ENCODE results near the gene POGK. TPM values are rescaled to one million over a fixed set of nuclear protein-coding genes. Genes with fewer than 3 reads are reported as not detected.
A peak's percentile ranks its signal among the peaks of the same experiment; 100 is the strongest.

Gene POGK
- total and polyA plus RNA-seq, 9 of the 15 experiments (the other 6 are each of a cell fraction or from before 2014, with no cell fraction given) = 6.1 to 44.5 (median 24.3) TPM

GRCh38 chr1:166838766-166839599 lies at the start of gene POGK (continued):
- TF ChIP-seq, protein P1, sequence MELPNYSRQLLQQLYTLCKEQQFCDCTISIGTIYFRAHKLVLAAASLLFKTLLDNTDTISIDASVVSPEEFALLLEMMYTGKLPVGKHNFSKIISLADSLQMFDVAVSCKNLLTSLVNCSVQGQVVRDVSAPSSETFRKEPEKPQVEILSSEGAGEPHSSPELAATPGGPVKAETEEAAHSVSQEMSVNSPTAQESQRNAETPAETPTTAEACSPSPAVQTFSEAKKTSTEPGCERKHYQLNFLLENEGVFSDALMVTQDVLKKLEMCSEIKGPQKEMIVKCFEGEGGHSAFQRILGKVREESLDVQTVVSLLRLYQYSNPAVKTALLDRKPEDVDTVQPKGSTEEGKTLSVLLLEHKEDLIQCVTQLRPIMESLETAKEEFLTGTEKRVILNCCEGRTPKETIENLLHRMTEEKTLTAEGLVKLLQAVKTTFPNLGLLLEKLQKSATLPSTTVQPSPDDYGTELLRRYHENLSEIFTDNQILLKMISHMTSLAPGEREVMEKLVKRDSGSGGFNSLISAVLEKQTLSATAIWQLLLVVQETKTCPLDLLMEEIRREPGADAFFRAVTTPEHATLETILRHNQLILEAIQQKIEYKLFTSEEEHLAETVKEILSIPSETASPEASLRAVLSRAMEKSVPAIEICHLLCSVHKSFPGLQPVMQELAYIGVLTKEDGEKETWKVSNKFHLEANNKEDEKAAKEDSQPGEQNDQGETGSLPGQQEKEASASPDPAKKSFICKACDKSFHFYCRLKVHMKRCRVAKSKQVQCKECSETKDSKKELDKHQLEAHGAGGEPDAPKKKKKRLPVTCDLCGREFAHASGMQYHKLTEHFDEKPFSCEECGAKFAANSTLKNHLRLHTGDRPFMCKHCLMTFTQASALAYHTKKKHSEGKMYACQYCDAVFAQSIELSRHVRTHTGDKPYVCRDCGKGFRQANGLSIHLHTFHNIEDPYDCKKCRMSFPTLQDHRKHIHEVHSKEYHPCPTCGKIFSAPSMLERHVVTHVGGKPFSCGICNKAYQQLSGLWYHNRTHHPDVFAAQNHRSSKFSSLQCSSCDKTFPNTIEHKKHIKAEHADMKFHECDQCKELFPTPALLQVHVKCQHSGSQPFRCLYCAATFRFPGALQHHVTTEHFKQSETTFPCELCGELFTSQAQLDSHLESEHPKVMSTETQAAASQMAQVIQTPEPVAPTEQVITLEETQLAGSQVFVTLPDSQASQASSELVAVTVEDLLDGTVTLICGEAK (IDR thresholded peaks at IDR 0.05) = peak; percentile 80
- TF ChIP-seq, protein P1 (CRISPR knock-in tag; IDR thresholded peaks at IDR 0.05) = no peak
- no peak for TF ChIP-seq SMARCB1 (IDR thresholded peaks at IDR 0.05; ENCODE audit: insufficient read length, low read depth)
- TF ChIP-seq SMAD4 (CRISPR knock-in tag; conservative IDR thresholded peaks at IDR 0.05) = peak; percentile 91
- no peak for TF ChIP-seq MEF2A (IDR thresholded peaks at IDR 0.05; ENCODE audit: control insufficient read depth, low read depth, low read length)
- TF ChIP-seq, protein P2, sequence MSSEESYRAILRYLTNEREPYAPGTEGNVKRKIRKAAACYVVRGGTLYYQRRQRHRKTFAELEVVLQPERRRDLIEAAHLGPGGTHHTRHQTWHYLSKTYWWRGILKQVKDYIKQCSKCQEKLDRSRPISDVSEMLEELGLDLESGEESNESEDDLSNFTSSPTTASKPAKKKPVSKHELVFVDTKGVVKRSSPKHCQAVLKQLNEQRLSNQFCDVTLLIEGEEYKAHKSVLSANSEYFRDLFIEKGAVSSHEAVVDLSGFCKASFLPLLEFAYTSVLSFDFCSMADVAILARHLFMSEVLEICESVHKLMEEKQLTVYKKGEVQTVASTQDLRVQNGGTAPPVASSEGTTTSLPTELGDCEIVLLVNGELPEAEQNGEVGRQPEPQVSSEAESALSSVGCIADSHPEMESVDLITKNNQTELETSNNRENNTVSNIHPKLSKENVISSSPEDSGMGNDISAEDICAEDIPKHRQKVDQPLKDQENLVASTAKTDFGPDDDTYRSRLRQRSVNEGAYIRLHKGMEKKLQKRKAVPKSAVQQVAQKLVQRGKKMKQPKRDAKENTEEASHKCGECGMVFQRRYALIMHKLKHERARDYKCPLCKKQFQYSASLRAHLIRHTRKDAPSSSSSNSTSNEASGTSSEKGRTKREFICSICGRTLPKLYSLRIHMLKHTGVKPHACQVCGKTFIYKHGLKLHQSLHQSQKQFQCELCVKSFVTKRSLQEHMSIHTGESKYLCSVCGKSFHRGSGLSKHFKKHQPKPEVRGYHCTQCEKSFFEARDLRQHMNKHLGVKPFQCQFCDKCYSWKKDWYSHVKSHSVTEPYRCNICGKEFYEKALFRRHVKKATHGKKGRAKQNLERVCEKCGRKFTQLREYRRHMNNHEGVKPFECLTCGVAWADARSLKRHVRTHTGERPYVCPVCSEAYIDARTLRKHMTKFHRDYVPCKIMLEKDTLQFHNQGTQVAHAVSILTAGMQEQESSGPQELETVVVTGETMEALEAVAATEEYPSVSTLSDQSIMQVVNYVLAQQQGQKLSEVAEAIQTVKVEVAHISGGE (CRISPR knock-in tag; IDR thresholded peaks at IDR 0.05) = peak; percentile 69 to 95 (median 81); a peak in 5 of 6 replicates
- TF ChIP-seq, protein P3, sequence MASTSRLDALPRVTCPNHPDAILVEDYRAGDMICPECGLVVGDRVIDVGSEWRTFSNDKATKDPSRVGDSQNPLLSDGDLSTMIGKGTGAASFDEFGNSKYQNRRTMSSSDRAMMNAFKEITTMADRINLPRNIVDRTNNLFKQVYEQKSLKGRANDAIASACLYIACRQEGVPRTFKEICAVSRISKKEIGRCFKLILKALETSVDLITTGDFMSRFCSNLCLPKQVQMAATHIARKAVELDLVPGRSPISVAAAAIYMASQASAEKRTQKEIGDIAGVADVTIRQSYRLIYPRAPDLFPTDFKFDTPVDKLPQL (IDR thresholded peaks at IDR 0.05; ENCODE audit: extremely low read depth, insufficient read length) = no peak
- TF ChIP-seq ZBTB7A (IDR thresholded peaks at IDR 0.05; ENCODE audit: borderline replicate concordance, control insufficient read depth, low read depth, low read length) = peak; percentile 74; the same call in 1 of the 2 replicates
- TF ChIP-seq TCF7L2 (IDR thresholded peaks at IDR 0.05; ENCODE audit: low read depth, low read length) = no peak
- TF ChIP-seq ZFP36 (IDR thresholded peaks at IDR 0.05; ENCODE audit: low read depth, low read length, partially characterized antibody) = no peak
- TF ChIP-seq SIN3A (IDR thresholded peaks at IDR 0.05; ENCODE audit: borderline replicate concordance in 2 of 2, control insufficient read depth in 1 of 2, low read depth in 2 of 2, low read length in 2 of 2) = peak; percentile 71 to 83; a peak in 2 of 4 replicates
